BE2C (cell line): ENCODE data around the gene XYLT1.

Experiments
- DNase-seq: peaks from one replicate; pipeline ENCODE4 v3.0.0-alpha.2; 2020
- H3K27me3 ChIP-seq: fragments of 250-450 bp; sonication (Bioruptor Pico); 2 replicates; pipeline ENCODE4 v1.5.1; 2020; ENCODE audit warnings: mild to moderate bottlenecking
- H3K36me3 ChIP-seq: fragments of 250-450 bp; sonication (Bioruptor Pico); 2 replicates; pipeline ENCODE4 v1.5.1; 2020; ENCODE audit warnings: mild to moderate bottlenecking
- H3K4me1 ChIP-seq: fragments of 250-450 bp; sonication (Bioruptor Pico); 2 replicates; pipeline ENCODE4 v1.5.1; 2020
- H3K4me3 ChIP-seq: 2 replicates; pipeline ENCODE4 v1.5.1; 2011; ENCODE audit warnings: low read depth, low read length
- H3K9me3 ChIP-seq: fragments of 250-450 bp; sonication (Bioruptor Pico); 2 replicates; pipeline ENCODE4 v1.5.1; 2020
- TF ChIP-seq, protein P1 (sequence below): IDR thresholded peaks from 2 replicates; pipeline ENCODE4 v1.5.1; 2012; ENCODE audit warnings: mild to moderate bottlenecking, low read depth, low read length

Gene XYLT1

DNA sequence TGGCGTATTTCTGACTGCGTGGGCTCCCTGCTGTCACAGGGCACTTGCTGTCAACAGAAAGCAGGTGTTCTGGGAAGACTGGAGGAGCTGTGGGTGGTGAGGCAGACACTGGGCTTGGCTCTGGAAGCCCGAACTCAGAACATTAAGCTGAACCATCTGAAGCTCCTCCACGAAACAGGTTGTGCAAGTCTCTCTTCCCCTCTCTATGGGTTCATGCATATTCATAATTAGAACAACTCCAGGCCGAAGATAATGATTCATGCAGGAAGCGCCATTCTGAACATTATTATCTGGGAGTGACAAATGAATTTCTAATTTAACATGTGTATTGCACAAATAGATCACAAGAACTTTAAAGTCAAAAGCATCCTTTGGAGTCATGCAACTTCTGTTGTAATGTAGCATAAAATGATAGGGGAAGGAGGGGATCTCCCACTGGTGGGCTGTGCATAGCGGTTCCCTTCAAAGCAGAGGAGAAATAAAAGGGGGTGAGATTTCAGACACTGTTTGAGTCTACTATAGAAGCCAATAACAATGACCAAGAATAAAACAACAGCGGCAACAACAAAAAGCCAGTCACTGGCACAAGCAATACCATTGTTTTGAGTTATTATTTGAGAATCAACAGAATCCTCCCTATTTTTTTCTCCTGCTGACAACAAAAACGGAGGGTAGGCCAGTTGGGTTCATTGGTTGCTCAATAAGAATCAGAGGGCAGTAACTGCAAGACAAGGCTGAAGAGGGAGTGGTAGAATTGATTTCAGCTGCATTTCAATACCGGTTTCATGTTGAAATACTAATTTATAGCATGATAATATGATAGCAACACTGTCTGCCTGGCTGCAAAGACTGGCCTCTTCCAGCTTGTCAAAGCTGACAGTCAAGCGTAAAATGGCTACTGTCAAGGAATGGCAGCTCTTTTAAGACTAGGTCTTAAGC is 407.3 kb downstream of the XYLT1 start:
- no peaks in the 10 kb centered on the region; the same call in 1 of the 2 replicates for H3K4me1 ChIP-seq
- no peak overlapping the region for H3K4me3 ChIP-seq

GRCh38 chr16:17062676-17063075 is 408.1 kb downstream of the XYLT1 start:
- Histone ChIP-seq H3K4me1 (peaks cover 3% of the 10 kb centered on the region), H3K9me3 (no peaks in the 10 kb centered on the region; the same call in 1 of the 2 replicates), H3K36me3 (no peaks in the 10 kb centered on the region), H3K27me3 (peaks cover 3% of the 10 kb centered on the region; the same call in 1 of the 2 replicates), H3K4me3 (no peak overlapping the region)
- no peak for DNase-seq
- TF ChIP-seq, protein P1, sequence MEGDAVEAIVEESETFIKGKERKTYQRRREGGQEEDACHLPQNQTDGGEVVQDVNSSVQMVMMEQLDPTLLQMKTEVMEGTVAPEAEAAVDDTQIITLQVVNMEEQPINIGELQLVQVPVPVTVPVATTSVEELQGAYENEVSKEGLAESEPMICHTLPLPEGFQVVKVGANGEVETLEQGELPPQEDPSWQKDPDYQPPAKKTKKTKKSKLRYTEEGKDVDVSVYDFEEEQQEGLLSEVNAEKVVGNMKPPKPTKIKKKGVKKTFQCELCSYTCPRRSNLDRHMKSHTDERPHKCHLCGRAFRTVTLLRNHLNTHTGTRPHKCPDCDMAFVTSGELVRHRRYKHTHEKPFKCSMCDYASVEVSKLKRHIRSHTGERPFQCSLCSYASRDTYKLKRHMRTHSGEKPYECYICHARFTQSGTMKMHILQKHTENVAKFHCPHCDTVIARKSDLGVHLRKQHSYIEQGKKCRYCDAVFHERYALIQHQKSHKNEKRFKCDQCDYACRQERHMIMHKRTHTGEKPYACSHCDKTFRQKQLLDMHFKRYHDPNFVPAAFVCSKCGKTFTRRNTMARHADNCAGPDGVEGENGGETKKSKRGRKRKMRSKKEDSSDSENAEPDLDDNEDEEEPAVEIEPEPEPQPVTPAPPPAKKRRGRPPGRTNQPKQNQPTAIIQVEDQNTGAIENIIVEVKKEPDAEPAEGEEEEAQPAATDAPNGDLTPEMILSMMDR = no peak

More for the DNA sequence above, 407.3 kb downstream of the XYLT1 start:
- peaks cover 3% of the 10 kb centered on the region; the same call in 1 of the 2 replicates for H3K27me3 ChIP-seq
- no peaks in the 10 kb centered on the region; the same call in 1 of the 2 replicates for H3K9me3 ChIP-seq
- DNase-seq = no peak
- no peaks in the 10 kb centered on the region for H3K36me3 ChIP-seq
- TF ChIP-seq, protein P1 = no peak

DNA sequence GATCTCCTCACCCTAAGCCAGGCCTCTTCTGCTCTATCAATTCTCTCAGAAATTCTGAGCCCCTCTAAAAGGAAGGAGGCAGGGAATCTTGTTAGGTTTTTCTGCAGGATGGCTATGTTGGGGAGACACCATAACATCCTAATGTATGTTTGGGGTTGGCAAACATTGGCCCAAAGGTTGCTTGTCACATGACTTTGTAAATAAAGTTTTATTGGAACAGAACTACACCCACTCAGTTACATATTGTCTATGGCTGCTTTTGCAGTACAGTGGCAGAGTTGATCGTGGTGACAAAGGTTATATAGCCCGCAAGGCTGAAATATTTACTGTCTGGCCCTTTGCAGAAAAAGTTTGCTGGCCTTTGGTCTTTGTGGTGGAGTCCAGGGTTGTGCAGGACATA is 409.4 kb downstream of the XYLT1 start:
- Histone ChIP-seq H3K36me3 (no peaks in the 10 kb centered on the region), H3K9me3 (no peaks in the 10 kb centered on the region; the same call in 1 of the 2 replicates), H3K4me1 (peaks cover 3% of the 10 kb centered on the region), H3K4me3 (no peak overlapping the region), H3K27me3 (peaks cover 11% of the 10 kb centered on the region; the same call in 1 of the 2 replicates)
- TF ChIP-seq, protein P1 = no peak
- DNase-seq = no peak

GRCh38 chr16:17058471-17058870 is 412.3 kb downstream of the XYLT1 start:
- TF ChIP-seq, protein P1 = no peak
- peak; percentile 78 for DNase-seq

GRCh38 chr16:17056666-17057065 is 414.1 kb downstream of the XYLT1 start:
- DNase-seq = no peak
- TF ChIP-seq, protein P1 = no peak

More at GRCh38 chr16:17058471-17058870, 412.3 kb downstream of the XYLT1 start:
- H3K4me1 ChIP-seq = peaks cover 3% of the 10 kb centered on the region
- peaks cover 13% of the 10 kb centered on the region; the same call in 1 of the 2 replicates for H3K27me3 ChIP-seq
- H3K9me3 ChIP-seq = no peaks in the 10 kb centered on the region; the same call in 1 of the 2 replicates
- H3K4me3 ChIP-seq = no peak overlapping the region
- no peaks in the 10 kb centered on the region for H3K36me3 ChIP-seq

More at GRCh38 chr16:17056666-17057065, 414.1 kb downstream of the XYLT1 start:
- Histone ChIP-seq H3K27me3 (peaks cover 10% of the 10 kb centered on the region; the same call in 1 of the 2 replicates), H3K4me3 (no peak overlapping the region), H3K9me3 (no peaks in the 10 kb centered on the region; the same call in 1 of the 2 replicates), H3K36me3 (no peaks in the 10 kb centered on the region), H3K4me1 (peaks cover 3% of the 10 kb centered on the region)
